Activated T-cell treated with anti-CD3 and anti-CD28 coated beads, Interleukin-2, amount 50 U/mL, for 72 hours (primary cell): ENCODE results near the gene BABAM2. TPM values are rescaled to one million over a fixed set of nuclear protein-coding genes. Genes with fewer than 3 reads are reported as not detected.
"Not testable (repeated sequence)": the region's sequence is repeated elsewhere in the genome, so short reads cannot be mapped to it uniquely, and the experiment has no call there.

Experiments
- ATAC-seq, 2 donors: fragments of 150-1000 bp; cut with Tn5 transposase; replicated peaks in 1 of 2; 2 replicates each; pipeline ENCODE4 v1.10.0; 2021; ENCODE audit warnings: moderate library complexity in 2 of 2, mild to moderate bottlenecking in 1 of 2
- DNase-seq, 2 donors: peaks; one replicate each; pipeline ENCODE4 v3.0.0; 2021 to 2022; ENCODE audit warnings: mixed read lengths in 1 of 2
- H3K27ac Mint-ChIP-seq: one replicate; pipeline ENCODE4 v1.8.0; 2022; ENCODE audit warnings: mild to moderate bottlenecking, moderate library complexity, mixed read lengths
- H3K27me3 Mint-ChIP-seq: one replicate; pipeline ENCODE4 v1.8.0; 2022; ENCODE audit warnings: low read depth, mixed read lengths
- H3K36me3 Mint-ChIP-seq, 2 donors: one replicate each; pipeline ENCODE4 v1.8.0; 2022; ENCODE audit warnings: mixed read lengths in 2 of 2, mild to moderate bottlenecking in 1 of 2; ENCODE audit not compliant: insufficient read depth in 2 of 2
- H3K4me1 Mint-ChIP-seq: one replicate; pipeline ENCODE4 v1.8.0; 2022; ENCODE audit warnings: low read depth, mixed read lengths
- H3K4me3 Mint-ChIP-seq, 2 donors: one replicate each; pipeline ENCODE4 v1.8.0; 2022; ENCODE audit warnings: mild to moderate bottlenecking in 2 of 2, mixed read lengths in 2 of 2, moderate library complexity in 2 of 2
- H3K9me3 Mint-ChIP-seq, 2 donors: one replicate each; pipeline ENCODE4 v1.8.0; 2022; ENCODE audit warnings: mixed read lengths in 2 of 2
- total RNA-seq, 2 donors: library from RNA; stranded (reverse); gene quantifications; one replicate each; pipeline ENCODE4 v1.2.3, GENCODE V29; 2022

Gene BABAM2
- total RNA-seq, 2 donors from 2014 or later = 96.6 to 97.2 TPM

- Mint-ChIP-seq H3K27me3 (no peaks in the 10 kb centered on the region), H3K4me3 (no peak overlapping the region), H3K36me3 (no peaks in the 10 kb centered on the region), H3K27ac (no peak overlapping the region), H3K9me3 (no peaks in the 10 kb centered on the region), H3K4me1 (no peaks in the 10 kb centered on the region)
- no peak for DNase-seq
- ATAC-seq = no peak
These were observed 199.0 kb downstream of the BABAM2 start for GRCh38 chr2:28089486-28089885.

DNA sequence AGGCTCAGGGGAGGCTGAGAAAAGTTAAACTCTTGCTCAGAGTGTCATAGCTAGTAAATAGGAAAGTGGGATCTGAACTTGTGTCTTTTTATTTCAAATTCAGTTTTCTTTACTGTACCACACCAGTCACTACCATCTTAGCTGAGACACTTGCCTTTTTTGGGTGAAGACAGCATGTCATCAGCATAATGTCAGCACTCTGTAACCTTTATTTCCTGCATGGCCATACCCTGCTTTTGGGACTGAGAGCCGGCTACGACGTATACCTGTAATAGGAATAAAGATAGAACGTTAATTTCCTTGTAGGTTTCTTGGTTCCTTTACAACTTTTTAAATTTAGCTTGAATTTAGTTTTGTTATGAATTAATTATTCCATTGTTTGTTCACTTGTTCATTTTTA lies 202.8 kb downstream of the BABAM2 start:
- DNase-seq = no peak
- ATAC-seq = no peak
- no peak overlapping the region for H3K27ac Mint-ChIP-seq
- no peaks in the 10 kb centered on the region for H3K9me3 Mint-ChIP-seq
- H3K4me3 Mint-ChIP-seq = no peak overlapping the region
- no peaks in the 10 kb centered on the region for H3K36me3 Mint-ChIP-seq
- no peaks in the 10 kb centered on the region for H3K4me1 Mint-ChIP-seq
- H3K27me3 Mint-ChIP-seq = no peaks in the 10 kb centered on the region

GRCh38 chr2:28093768-28094167 lies 203.2 kb downstream of the BABAM2 start:
- no peak for DNase-seq
- H3K4me3 Mint-ChIP-seq = no peak overlapping the region
- H3K27me3 Mint-ChIP-seq = no peaks in the 10 kb centered on the region
- ATAC-seq = no peak
- no peaks in the 10 kb centered on the region for H3K9me3 Mint-ChIP-seq
- H3K27ac Mint-ChIP-seq = no peak overlapping the region
- no peaks in the 10 kb centered on the region for H3K36me3 Mint-ChIP-seq
- no peaks in the 10 kb centered on the region for H3K4me1 Mint-ChIP-seq

GRCh38 chr2:28094739-28095138 lies 204.2 kb downstream of the BABAM2 start:
- Mint-ChIP-seq H3K27me3 (no peaks in the 10 kb centered on the region), H3K36me3 (no peaks in the 10 kb centered on the region), H3K27ac (no peak overlapping the region), H3K4me3 (no peak overlapping the region), H3K4me1 (no peaks in the 10 kb centered on the region), H3K9me3 (no peaks in the 10 kb centered on the region)
- DNase-seq (no peak), ATAC-seq (no peak)

- H3K27ac Mint-ChIP-seq = no peak overlapping the region
- DNase-seq (no peak), ATAC-seq (no peak)
- peaks cover 0 to 1% of the 10 kb centered on the region in 2 donors for H3K36me3 Mint-ChIP-seq
- no peak overlapping the region for H3K4me3 Mint-ChIP-seq
- no peaks in the 10 kb centered on the region for H3K27me3 Mint-ChIP-seq
- no peaks in the 10 kb centered on the region for H3K9me3 Mint-ChIP-seq
- no peaks in the 10 kb centered on the region for H3K4me1 Mint-ChIP-seq
These were observed 205.1 kb downstream of the BABAM2 start for GRCh38 chr2:28095622-28096021.

- Mint-ChIP-seq H3K9me3 (no peaks in the 10 kb centered on the region), H3K4me1 (no peaks in the 10 kb centered on the region), H3K4me3 (no peak overlapping the region), H3K27me3 (no peaks in the 10 kb centered on the region), H3K27ac (no peak overlapping the region), H3K36me3 (peaks cover 0 to 1% of the 10 kb centered on the region in 2 donors)
- DNase-seq (no peak), ATAC-seq (no peak)
These were observed 205.9 kb downstream of the BABAM2 start for GRCh38 chr2:28096421-28096820.

DNA sequence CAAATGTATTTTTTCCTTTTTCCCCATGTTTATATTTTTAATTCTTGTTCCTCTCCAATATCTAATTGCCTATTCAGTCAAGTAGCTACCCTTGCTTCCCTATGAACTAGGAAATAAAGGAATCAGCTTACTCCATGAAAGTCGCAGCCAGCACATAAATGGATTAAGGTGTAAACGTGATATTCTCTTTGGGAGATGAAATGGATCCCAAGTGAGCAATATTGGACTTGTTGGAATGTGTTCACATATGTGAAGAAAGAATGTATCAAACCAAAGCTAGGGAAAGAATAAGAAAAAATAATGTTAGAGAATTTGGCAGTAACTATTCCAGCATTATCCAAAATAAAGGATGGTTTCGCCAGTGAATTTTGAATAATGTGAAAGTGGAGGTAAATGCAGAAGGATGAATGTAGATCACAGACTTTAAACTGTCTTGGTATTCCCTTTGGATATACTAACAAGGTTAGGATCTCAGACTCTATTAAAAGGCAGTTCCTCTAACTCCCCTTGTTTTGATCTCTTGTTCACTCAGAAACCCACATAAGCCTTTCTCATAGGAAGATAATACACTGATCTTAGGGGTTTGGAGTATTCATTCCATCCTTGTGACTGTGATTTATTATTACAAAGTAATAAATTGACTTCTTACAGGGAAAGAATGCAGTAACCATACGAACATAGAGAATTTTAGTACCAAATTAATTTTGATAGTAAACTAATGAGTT lies 208.1 kb downstream of the BABAM2 start:
- H3K27ac Mint-ChIP-seq = no peak overlapping the region
- H3K36me3 Mint-ChIP-seq = peaks cover 0 to 1% of the 10 kb centered on the region in 2 donors
- DNase-seq = no peak
- H3K4me1 Mint-ChIP-seq = peaks cover 5% of the 10 kb centered on the region
- H3K9me3 Mint-ChIP-seq = no peaks in the 10 kb centered on the region
- no peak overlapping the region for H3K4me3 Mint-ChIP-seq
- ATAC-seq = no peak
- H3K27me3 Mint-ChIP-seq = no peaks in the 10 kb centered on the region

DNA sequence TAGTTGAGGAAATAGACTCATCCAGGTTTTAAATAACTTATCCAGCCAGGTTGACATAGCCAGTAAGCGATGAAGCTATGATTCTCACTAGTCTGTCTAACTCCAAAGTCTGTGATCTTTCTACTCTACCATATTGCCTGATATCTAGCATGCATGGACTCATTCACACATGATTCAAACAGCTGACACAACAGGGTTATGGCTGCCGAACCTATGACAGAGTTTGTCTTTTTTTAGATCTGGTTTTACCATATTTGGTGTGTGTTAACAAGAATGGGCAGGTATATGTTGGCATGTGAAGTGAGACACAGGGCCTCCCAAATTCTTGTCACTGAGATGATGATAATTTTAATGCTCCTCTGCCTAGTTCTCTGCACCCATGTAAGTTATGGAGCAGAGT lies 210.6 kb downstream of the BABAM2 start:
- Mint-ChIP-seq H3K27ac (no peak overlapping the region), H3K36me3 (peaks cover 0 to 1% of the 10 kb centered on the region in 2 donors), H3K4me3 (no peak overlapping the region), H3K27me3 (no peaks in the 10 kb centered on the region), H3K4me1 (peaks cover 5% of the 10 kb centered on the region), H3K9me3 (no peaks in the 10 kb centered on the region)
- DNase-seq (no peak), ATAC-seq (peak in 1 of 2 donors; percentile 35)

- no peak overlapping the region for H3K27ac Mint-ChIP-seq
- DNase-seq (no peak), ATAC-seq (no peak)
- H3K9me3 Mint-ChIP-seq = no peaks in the 10 kb centered on the region
- no peaks in the 10 kb centered on the region for H3K27me3 Mint-ChIP-seq
- H3K36me3 Mint-ChIP-seq = peaks cover 0 to 1% of the 10 kb centered on the region in 2 donors
- H3K4me3 Mint-ChIP-seq = no peak overlapping the region
- peaks cover 5% of the 10 kb centered on the region for H3K4me1 Mint-ChIP-seq
These were observed 211.4 kb downstream of the BABAM2 start for GRCh38 chr2:28101892-28102291.

- Mint-ChIP-seq H3K4me1 (peaks cover 5% of the 10 kb centered on the region), H3K27ac (no peak overlapping the region), H3K4me3 (no peak overlapping the region), H3K9me3 (no peaks in the 10 kb centered on the region), H3K36me3 (peaks cover 0 to 1% of the 10 kb centered on the region in 2 donors), H3K27me3 (no peaks in the 10 kb centered on the region)
- no peak for DNase-seq
- ATAC-seq = peak in 1 of 2 donors; percentile 55
These were observed 211.9 kb downstream of the BABAM2 start for GRCh38 chr2:28102455-28102874.

DNA sequence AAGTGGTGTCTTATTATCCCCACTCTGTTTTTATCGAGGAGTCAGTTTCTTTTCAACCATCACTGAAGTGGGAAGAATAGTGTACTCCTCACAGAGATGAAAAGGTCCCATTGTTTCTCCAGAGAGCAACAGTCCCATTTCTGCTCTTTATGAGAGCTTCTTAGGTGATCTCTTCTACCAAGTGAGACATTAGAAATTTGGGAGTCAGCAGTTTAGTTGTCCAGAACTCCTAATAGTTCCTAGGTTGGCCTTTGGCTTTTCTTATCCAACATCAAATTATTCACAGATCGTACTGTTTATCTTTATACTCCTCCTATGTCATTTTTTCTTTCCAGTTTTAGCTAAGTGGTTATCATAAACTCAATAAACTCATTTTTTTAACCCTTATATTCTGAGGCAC lies 213.1 kb downstream of the BABAM2 start:
- no peaks in the 10 kb centered on the region for H3K27me3 Mint-ChIP-seq
- H3K36me3 Mint-ChIP-seq = peaks cover 0 to 1% of the 10 kb centered on the region in 2 donors
- no peak overlapping the region for H3K27ac Mint-ChIP-seq
- H3K4me1 Mint-ChIP-seq = peaks cover 5% of the 10 kb centered on the region
- no peaks in the 10 kb centered on the region for H3K9me3 Mint-ChIP-seq
- no peak overlapping the region for H3K4me3 Mint-ChIP-seq
- DNase-seq (no peak), ATAC-seq (no peak)

DNA sequence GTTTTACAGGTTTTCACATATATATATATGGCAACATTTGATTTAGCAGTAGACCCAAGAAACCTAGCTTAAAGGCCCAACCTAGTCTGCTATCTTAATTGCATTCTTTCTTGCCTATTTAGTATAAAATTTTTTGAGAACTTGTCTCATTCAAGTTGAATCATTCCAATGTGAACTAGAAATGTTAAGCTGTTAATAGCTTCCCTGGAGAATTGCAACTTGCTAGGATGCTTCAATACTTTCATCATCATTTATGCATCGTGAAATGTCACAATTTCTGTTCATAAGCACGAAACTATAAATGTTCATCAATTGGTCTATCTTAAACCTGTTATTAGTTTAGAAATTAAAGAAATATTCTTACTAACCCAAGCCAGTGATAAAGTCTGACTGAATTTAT lies 217.6 kb downstream of the BABAM2 start:
- no peak for ATAC-seq
- H3K27ac Mint-ChIP-seq = no peak overlapping the region

DNA sequence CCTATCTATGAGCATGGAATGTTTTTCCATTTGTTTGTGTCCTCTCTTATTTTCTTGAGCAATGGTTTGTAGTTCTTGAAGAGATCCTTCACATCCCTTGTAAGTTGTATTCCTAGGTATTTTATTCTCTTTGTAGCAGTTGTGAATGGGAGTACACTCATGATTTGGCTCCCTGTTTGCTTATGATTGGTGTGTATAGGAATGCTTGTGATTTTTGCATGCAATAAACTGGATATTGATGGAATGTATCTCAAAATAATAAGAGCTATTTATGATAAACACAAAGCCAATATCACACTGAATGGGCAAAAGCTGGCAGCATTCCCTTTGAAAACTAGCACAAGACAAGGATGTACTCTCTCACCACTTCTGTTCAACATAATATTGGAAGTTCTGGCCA lies 223.2 kb downstream of the BABAM2 start:
- not testable (repeated sequence) for H3K27ac Mint-ChIP-seq, ATAC-seq, H3K4me3 Mint-ChIP-seq, H3K36me3 Mint-ChIP-seq, H3K9me3 Mint-ChIP-seq, DNase-seq, H3K4me1 Mint-ChIP-seq, H3K27me3 Mint-ChIP-seq

More for the DNA sequence above, 217.6 kb downstream of the BABAM2 start:
- no peaks in the 10 kb centered on the region for H3K4me1 Mint-ChIP-seq
- no peaks in the 10 kb centered on the region for H3K27me3 Mint-ChIP-seq
- peaks cover 0 to 3% of the 10 kb centered on the region in 2 donors for H3K36me3 Mint-ChIP-seq
- H3K9me3 Mint-ChIP-seq = no peaks in the 10 kb centered on the region
- H3K4me3 Mint-ChIP-seq = no peak overlapping the region
- DNase-seq = no peak

GRCh38 chr2:28117104-28117596 lies 226.6 kb downstream of the BABAM2 start:
- Mint-ChIP-seq H3K4me3 (no peak overlapping the region), H3K4me1 (no peaks in the 10 kb centered on the region), H3K36me3 (peaks cover 1% of the 10 kb centered on the region in 2 donors), H3K27ac (no peak overlapping the region), H3K27me3 (no peaks in the 10 kb centered on the region), H3K9me3 (no peaks in the 10 kb centered on the region)
- no peak for DNase-seq
- no peak for ATAC-seq
